GM21619 (cell line): ENCODE measurements around the gene RBM33.

Experiments used
- ATAC-seq: cut with Tn5 transposase; IDR thresholded peaks from one replicate; pipeline ENCODE4 v1.9.1; 2021; ENCODE audit not compliant: unreplicated experiment

Gene RBM33

GRCh38 chr7:155792315-155792960 is 148.0 kb downstream of the RBM33 start:
- no peak for ATAC-seq

GRCh38 chr7:155792999-155793560 is 148.6 kb downstream of the RBM33 start:
- ATAC-seq, result no peak

GRCh38 chr7:155793720-155794119 is 149.3 kb downstream of the RBM33 start:
- ATAC-seq, result no peak

GRCh38 chr7:155794196-155794595 is 149.7 kb downstream of the RBM33 start:
- ATAC-seq, result no peak

- no peak for ATAC-seq
Observed at GRCh38 chr7:155795401-155795800, 150.9 kb downstream of the RBM33 start.

- ATAC-seq, result no peak
Observed at GRCh38 chr7:155795951-155796350, 151.5 kb downstream of the RBM33 start.

- peak; percentile 70 for ATAC-seq
Observed at GRCh38 chr7:155796381-155797261, 152.2 kb downstream of the RBM33 start.

- peak; percentile 11 for ATAC-seq
Observed at GRCh38 chr7:155797262-155798250, 153.1 kb downstream of the RBM33 start.

- ATAC-seq, result no peak
Observed at GRCh38 chr7:155798673-155799439, 154.4 kb downstream of the RBM33 start.

- no peak for ATAC-seq
Observed at GRCh38 chr7:155799514-155799913, 155.1 kb downstream of the RBM33 start.

GRCh38 chr7:155800301-155800700 is 155.8 kb downstream of the RBM33 start:
- ATAC-seq, result no peak

GRCh38 chr7:155800741-155801267 is 156.3 kb downstream of the RBM33 start:
- ATAC-seq, result no peak

- ATAC-seq, result no peak
Observed at GRCh38 chr7:155802291-155802690, 157.8 kb downstream of the RBM33 start.

- ATAC-seq, result no peak
Observed at GRCh38 chr7:155802906-155803417, 158.5 kb downstream of the RBM33 start.

GRCh38 chr7:155803418-155804376 is 159.2 kb downstream of the RBM33 start:
- no peak for ATAC-seq

- no peak for ATAC-seq
Observed at GRCh38 chr7:155804431-155804831, 160.0 kb downstream of the RBM33 start.

- ATAC-seq, result peak; percentile 37
Observed at GRCh38 chr7:155804897-155805825, 160.7 kb downstream of the RBM33 start.

- ATAC-seq, result no peak
Observed at GRCh38 chr7:155805826-155806095, 161.3 kb downstream of the RBM33 start.
